Adrenal gland (tissue), 12 donors: Measurements from ENCODE around the gene RPL36AL. TPM values are rescaled to one million over a fixed set of nuclear protein-coding genes. Genes with fewer than 3 reads are reported as not detected.

Experiments used
- DNase-seq, 7 donors: peaks; one replicate each; pipeline ENCODE4 v3.0.0-alpha.2; 2019 to 2020
- H3K27ac ChIP-seq, 5 donors: fragments of 200-600 bp; sonication (generic) in 4 of 5; 1 replicate in 3 of 5; 2 replicates in 2 of 5; pipeline versions ENCODE4 v1.5.1 to v1.8.0; 2016 to 2020; ENCODE audit warnings: mild to moderate bottlenecking in 1 of 5
- H3K27me3 ChIP-seq: fragments of 200-600 bp; 2 replicates; pipeline ENCODE4 v1.8.0; 2021
- H3K36me3 ChIP-seq, 2 donors: fragments of 200-600 bp; replicated peaks in 1 of 2; 1 replicate in 1 of 2; 2 replicates in 1 of 2; pipeline versions ENCODE4 v1.5.1 to v1.8.0; 2018 to 2022
- H3K4me1 ChIP-seq, 2 donors: fragments of 200-600 bp; replicated peaks in 1 of 2; 1 replicate in 1 of 2; 2 replicates in 1 of 2; pipeline versions ENCODE4 v1.5.1 to v1.8.0; 2018 to 2021
- H3K4me3 ChIP-seq, 4 donors: fragments of 200-600 bp; sonication (generic) in 3 of 4; one replicate each; pipeline ENCODE4 v1.5.1; 2016 to 2018
- H3K9me3 ChIP-seq, 3 donors: fragments of 200-600 bp; sonication (generic) in 1 of 3; replicated peaks in 1 of 3; 1 replicate in 2 of 3; 2 replicates in 1 of 3; pipeline versions ENCODE4 v1.5.1 to v1.8.0; 2016 to 2021
- CTCF ChIP-seq, 6 experiments: fragments of 450-650 bp in 4 of 6; fragments of 200-600 bp in 2 of 6; sonication (generic) in 1 of 6; IDR thresholded peaks; 1 replicate in 5 of 6; 2 replicates in 1 of 6; pipeline versions ENCODE4 v1.5.1 to v1.8.0; 2016 to 2021; ENCODE audit warnings: antibody characterized with exemption in 6 of 6, mild to moderate bottlenecking in 2 of 6, moderate library complexity in 1 of 6
- POLR2A ChIP-seq, 2 donors: fragments of 450-650 bp; IDR thresholded peaks; one replicate each; pipeline ENCODE4 v1.6.1; 2017; ENCODE audit warnings: antibody characterized with exemption in 2 of 2, mild to moderate bottlenecking in 2 of 2, moderate library complexity in 1 of 2
- WGBS, 4 donors: extraction: QIAGEN DNeasy Blood & Tissue Kit in 2 of 4; methylation state at CpG; one replicate each; pipeline versions ENCODE4 v1.1.5 to v1.1.7; 2013 to 2017; 5-methylcytosine and 5-hydroxymethylcytosine counted together
- intact Hi-C, 2 donors: fragments of 100-400 bp; cut with DNase I; formaldehyde crosslinking; loops; one replicate each; pipeline versions ENCODE4 v1.14.1 to v1.15.0; 2022 to 2023
- polyA plus RNA-seq, 3 donors: library from polyadenylated mRNA; stranded (reverse); fragments of 200-250 nt in 2 of 3; fragments of 350-450 nt in 1 of 3; fragmentation: Illumina TruSeq in 1 of 3; extraction: RNeasy Lipid Tissue Mini Kit (QIAGEN cat#74804) in 1 of 3; gene quantifications; one replicate each; pipeline ENCODE4 v1.2.3, GENCODE V29; 2013 to 2014
- total RNA-seq, 9 donors: library from RNA; depleted of rRNA in 4 of 9; stranded (reverse); fragments of >200 nt in 4 of 9; fragments of 120-200 nt in 1 of 9; fragmentation: NEBNext Ultra II Directional in 1 of 9; extraction: Animal tissue kit (Norgen Biotek cat#: 25700) in 1 of 9; gene quantifications; one replicate each; pipeline versions ENCODE4 v1.1.0 to v1.2.4, GENCODE V29; 2013 to 2023
- donor health status: healthy with polysubstance abuse.
- donor health status: Bipolar disorder and iron deficiency.
- donor health status: DM: yes; HTN: yes; CAD: no.
- donor health status: DM: no; HTN: no; CAD: no.
- donor health status: DM: no; HTN: no; CAD: no.
- donor health status: DM: yes; HTN: yes; CAD: no.

The RPL36AL gene
- total and polyA plus RNA-seq, 12 donors = 191 to 705 (median 279) TPM

DNA sequence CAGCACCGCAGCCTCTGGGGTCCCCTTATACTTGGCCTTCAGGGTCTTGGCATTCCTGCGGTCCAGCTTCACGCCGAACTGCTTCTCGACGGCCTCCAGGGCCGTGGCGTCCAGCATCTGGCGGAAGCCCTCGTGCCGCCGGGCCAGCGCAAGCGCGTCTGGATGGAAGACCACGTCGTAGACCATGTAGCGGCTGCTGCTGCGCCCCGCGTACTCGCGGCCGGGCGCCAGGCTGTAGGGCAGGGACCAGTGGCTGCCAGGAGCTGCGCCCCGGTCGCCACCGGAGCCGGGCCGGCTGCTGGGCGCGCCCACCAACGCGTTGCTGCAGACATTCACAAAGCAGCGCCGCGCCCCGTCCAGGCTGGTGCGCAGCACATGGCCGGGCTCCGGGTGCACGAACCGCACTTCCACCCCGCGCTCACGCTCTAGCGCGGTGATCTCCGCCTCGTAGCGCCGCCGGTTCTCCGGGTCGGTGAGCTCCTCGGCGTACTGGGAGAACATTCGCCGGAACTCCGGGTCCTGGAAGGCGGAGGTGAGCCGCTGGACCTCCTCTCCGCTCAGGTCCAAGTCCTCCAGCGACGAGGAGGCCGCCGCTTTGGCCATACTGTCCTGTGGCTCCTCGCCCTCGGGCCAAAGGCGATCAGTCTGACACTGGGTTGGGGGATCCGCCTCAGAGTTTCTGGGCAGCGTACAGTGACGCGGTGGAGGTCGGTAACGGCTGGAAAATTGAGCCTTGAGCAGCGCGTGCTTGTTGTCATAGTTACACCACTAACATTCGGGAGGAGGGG is 14.3 kb upstream of the RPL36AL start, which contains the start of gene DNAAF2:
Gene DNAAF2, minus strand, starts transcription at position 698 of the 788 bp plus-strand sequence. Its CDS starts 95 bp downstream, at position 603.
- Histone ChIP-seq H3K36me3 (peaks cover 0 to 5% of the 10 kb centered on the region in 2 donors), H3K27ac (peak within 1 kb of the TSS; percentile 73 to 99 (median 98)), H3K27me3 (no peaks in the 10 kb centered on the region), H3K4me1 (peaks cover 24 to 33% of the 10 kb centered on the region in 2 donors), H3K4me3 (peak within 1 kb of the TSS; percentile 43 to 91 (median 87)), H3K9me3 (no peaks in the 10 kb centered on the region)
- 0 to 4% (median 0%) methylated on average over 5 to 80 of the region's 80 CpGs for WGBS, 4 donors
- peak; percentile 77 to 89 (median 81) for DNase-seq
- TF ChIP-seq CTCF (IDR thresholded peaks at IDR 0.05) = no peak
- TF ChIP-seq POLR2A (IDR thresholded peaks at IDR 0.05) = peak; percentile 34 to 57
- intact Hi-C loops = loop anchor here (5.0 to 10.0 kb wide), 2 partner anchors 130 to 133 kb away; partner anchors contain the start of gene KLHDC2 (in 2 of the 2)

DNA sequence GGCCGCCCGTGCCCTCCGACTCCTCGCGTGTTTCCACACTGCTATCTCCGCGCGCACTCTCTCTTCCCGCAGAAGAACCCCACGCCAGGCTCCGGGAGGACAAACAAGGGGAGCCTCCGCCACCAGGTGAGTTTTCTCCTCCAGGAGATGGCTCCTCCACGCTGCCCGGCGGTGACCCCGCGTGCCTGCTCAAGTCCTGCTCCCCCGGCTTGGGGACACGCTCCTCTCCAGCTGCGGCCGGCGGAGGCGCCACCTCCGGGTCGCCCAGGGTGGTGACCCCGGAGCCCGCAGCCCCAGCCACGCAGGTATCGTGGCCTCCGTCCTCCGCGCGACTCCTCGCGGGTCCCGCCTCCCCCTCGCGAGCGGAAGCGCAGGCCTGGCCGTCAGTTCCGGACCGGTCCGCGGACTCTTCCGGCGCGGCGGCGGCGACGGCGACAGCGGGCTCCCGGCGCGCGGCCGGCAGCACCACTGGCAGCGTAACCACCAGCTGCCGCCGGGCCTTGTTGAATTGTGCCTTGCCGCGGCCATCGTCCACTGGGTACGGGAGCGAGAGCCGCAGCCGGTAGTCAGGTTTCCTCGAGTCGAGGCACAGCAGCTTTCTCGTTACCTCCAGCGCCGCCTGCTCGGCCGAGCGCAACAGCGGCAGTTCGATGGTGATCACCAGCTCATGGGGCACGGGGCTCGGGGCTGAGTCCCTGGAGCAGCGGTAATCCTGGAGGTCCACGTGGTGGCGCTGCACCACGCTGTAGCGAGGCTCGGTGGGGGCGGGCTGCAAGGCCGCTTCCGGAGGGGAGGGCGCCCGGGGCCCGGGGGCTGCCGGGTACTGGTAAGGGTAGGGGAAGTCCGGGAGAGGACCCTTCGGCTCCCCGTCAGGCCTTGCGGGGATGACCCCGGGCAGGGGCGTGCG is 13.5 kb upstream of the RPL36AL start:
- H3K27me3 ChIP-seq = no peaks in the 10 kb centered on the region
- 0% methylated on average over 16 to 101 of the region's 101 CpGs for WGBS, 4 donors
- H3K4me3 ChIP-seq = peak overlapping the region; percentile 43 to 91 (median 87)
- intact Hi-C loops = loop anchor here in 1 of 2 donors (10.0 kb wide), 1 partner anchor 131 kb away; the partner anchor contains the start of gene KLHDC2
- peaks cover 24 to 33% of the 10 kb centered on the region in 2 donors for H3K4me1 ChIP-seq
- DNase-seq = peak; percentile 92 to 95 (median 93)
- H3K27ac ChIP-seq = peak overlapping the region; percentile 73 to 99 (median 98)
- H3K36me3 ChIP-seq = peaks cover 0 to 5% of the 10 kb centered on the region in 2 donors
- no peaks in the 10 kb centered on the region for H3K9me3 ChIP-seq
- TF ChIP-seq POLR2A (IDR thresholded peaks at IDR 0.05) = peak; percentile 88 to 89
- peak; percentile 48 to 81 (median 76) for TF ChIP-seq CTCF (IDR thresholded peaks at IDR 0.05)

GRCh38 chr14:49623941-49624839 is 3.8 kb upstream of the RPL36AL start:
- TF ChIP-seq POLR2A (IDR thresholded peaks at IDR 0.05) (no peak), CTCF (IDR thresholded peaks at IDR 0.05) (no peak)

More at GRCh38 chr14:49623941-49624839, 3.8 kb upstream of the RPL36AL start:
- Histone ChIP-seq H3K9me3 (no peaks in the 10 kb centered on the region), H3K27me3 (no peaks in the 10 kb centered on the region), H3K4me3 (no peak overlapping the region), H3K4me1 (peaks cover 18 to 44% of the 10 kb centered on the region in 2 donors), H3K27ac (peak overlapping the region in 1 of 5 donors; percentile 23), H3K36me3 (peaks cover 0 to 10% of the 10 kb centered on the region in 2 donors)
- intact Hi-C loops = no loop called here
- WGBS, 4 donors = 77 to 82% (median 79%) methylated on average over 6 of the region's 6 CpGs
- DNase-seq = no peak
